ENCODE results near the gene ME2. TPM values are rescaled to one million over a fixed set of nuclear protein-coding genes. Genes with fewer than 3 reads are reported as not detected.
"Not testable (repeated sequence)": the region's sequence is repeated elsewhere in the genome, so short reads cannot be mapped to it uniquely, and the experiment has no call there.

The ME2 gene
- total RNA-seq, 1 donor, result 38.9 TPM

GRCh38 chr18:50935493-50936191, 56.7 kb downstream of the ME2 start:
- DNase-seq (ENCODE audit: low read depth), result no peak
- H3K4me3 ChIP-seq (ENCODE audit: low read depth, low read length), result no peak overlapping the region
- no peak for TF ChIP-seq CTCF (IDR thresholded peaks at IDR 0.05; ENCODE audit: insufficient read depth, low read depth, low read length)

- DNase-seq (ENCODE audit: low read depth), result no peak
- no peak overlapping the region for H3K4me3 ChIP-seq (ENCODE audit: low read depth, low read length)
- TF ChIP-seq CTCF (IDR thresholded peaks at IDR 0.05; ENCODE audit: insufficient read depth, low read depth, low read length), result no peak
Observed at GRCh38 chr18:50937183-50937582, 58.3 kb downstream of the ME2 start.

- no peak overlapping the region for H3K4me3 ChIP-seq (ENCODE audit: low read depth, low read length)
- DNase-seq (ENCODE audit: low read depth), result no peak
Observed at GRCh38 chr18:50938912-50939311, 60.0 kb downstream of the ME2 start.

GRCh38 chr18:50944245-50944932, 65.5 kb downstream of the ME2 start:
- no peak overlapping the region for H3K4me3 ChIP-seq (ENCODE audit: low read depth, low read length)
- TF ChIP-seq CTCF (IDR thresholded peaks at IDR 0.05; ENCODE audit: insufficient read depth, low read depth, low read length), result no peak
- no peak for DNase-seq (ENCODE audit: low read depth)

More at GRCh38 chr18:50938912-50939311, 60.0 kb downstream of the ME2 start:
- no peak for TF ChIP-seq CTCF (IDR thresholded peaks at IDR 0.05; ENCODE audit: insufficient read depth, low read depth, low read length)

- H3K4me3 ChIP-seq (ENCODE audit: low read depth, low read length); DNase-seq (ENCODE audit: low read depth): not testable (repeated sequence)
Observed at GRCh38 chr18:50945918-50946317, 67.0 kb downstream of the ME2 start.

GRCh38 chr18:50947899-50948298, 69.0 kb downstream of the ME2 start:
- no peak for TF ChIP-seq CTCF (IDR thresholded peaks at IDR 0.05; ENCODE audit: insufficient read depth, low read depth, low read length)
- no peak for DNase-seq (ENCODE audit: low read depth)
- no peak overlapping the region for H3K4me3 ChIP-seq (ENCODE audit: low read depth, low read length)

GRCh38 chr18:50949185-50949584, 70.3 kb downstream of the ME2 start:
- DNase-seq (ENCODE audit: low read depth), result no peak
- no peak for TF ChIP-seq CTCF (IDR thresholded peaks at IDR 0.05; ENCODE audit: insufficient read depth, low read depth, low read length)
- H3K4me3 ChIP-seq (ENCODE audit: low read depth, low read length), result no peak overlapping the region
